HAP-1 (cell line): ENCODE results near the gene MAGOH.
A peak's percentile ranks its signal among the peaks of the same experiment; 100 is the strongest.
"Not testable (repeated sequence)": the region's sequence is repeated elsewhere in the genome, so short reads cannot be mapped to it uniquely, and the experiment has no call there.

Experiments
- DNase-seq, 2 experiments: peaks; one replicate each; pipeline ENCODE4 v3.0.0-alpha.2; 2016 to 2020; ENCODE audit warnings: low spot score in 2 of 2
- H3K27me3 ChIP-seq: fragments of 250-450 bp; sonication (Bioruptor Pico); 2 replicates; pipeline ENCODE4 v1.5.1; 2020; ENCODE audit warnings: low read depth, mild to moderate bottlenecking, moderate library complexity
- H3K36me3 ChIP-seq: fragments of 250-450 bp; sonication (Bioruptor Pico); replicated peaks from 2 replicates; pipeline ENCODE4 v1.5.1; 2020; ENCODE audit warnings: mild to moderate bottlenecking
- H3K4me1 ChIP-seq: fragments of 250-450 bp; sonication (Bioruptor Pico); 2 replicates; pipeline ENCODE4 v1.5.1; 2020; ENCODE audit warnings: mild to moderate bottlenecking
- H3K4me3 ChIP-seq: fragments of 250-450 bp; sonication (Bioruptor Pico); 2 replicates; pipeline ENCODE4 v1.5.1; 2020; ENCODE audit warnings: mild to moderate bottlenecking, moderate library complexity
- H3K9me3 ChIP-seq: fragments of 250-450 bp; sonication (Bioruptor Pico); 2 replicates; pipeline ENCODE4 v1.5.1; 2020; ENCODE audit warnings: mild to moderate bottlenecking, moderate library complexity
- in situ Hi-C: fragments of 300-500 bp; cut with MboI; formaldehyde crosslinking; loops from 3 replicates; pipeline ENCODE4 v1.14.3; 2020; ENCODE audit warnings: low sequenced_read_pairs, inconsistent platforms, mixed read lengths

MAGOH gene

DNA sequence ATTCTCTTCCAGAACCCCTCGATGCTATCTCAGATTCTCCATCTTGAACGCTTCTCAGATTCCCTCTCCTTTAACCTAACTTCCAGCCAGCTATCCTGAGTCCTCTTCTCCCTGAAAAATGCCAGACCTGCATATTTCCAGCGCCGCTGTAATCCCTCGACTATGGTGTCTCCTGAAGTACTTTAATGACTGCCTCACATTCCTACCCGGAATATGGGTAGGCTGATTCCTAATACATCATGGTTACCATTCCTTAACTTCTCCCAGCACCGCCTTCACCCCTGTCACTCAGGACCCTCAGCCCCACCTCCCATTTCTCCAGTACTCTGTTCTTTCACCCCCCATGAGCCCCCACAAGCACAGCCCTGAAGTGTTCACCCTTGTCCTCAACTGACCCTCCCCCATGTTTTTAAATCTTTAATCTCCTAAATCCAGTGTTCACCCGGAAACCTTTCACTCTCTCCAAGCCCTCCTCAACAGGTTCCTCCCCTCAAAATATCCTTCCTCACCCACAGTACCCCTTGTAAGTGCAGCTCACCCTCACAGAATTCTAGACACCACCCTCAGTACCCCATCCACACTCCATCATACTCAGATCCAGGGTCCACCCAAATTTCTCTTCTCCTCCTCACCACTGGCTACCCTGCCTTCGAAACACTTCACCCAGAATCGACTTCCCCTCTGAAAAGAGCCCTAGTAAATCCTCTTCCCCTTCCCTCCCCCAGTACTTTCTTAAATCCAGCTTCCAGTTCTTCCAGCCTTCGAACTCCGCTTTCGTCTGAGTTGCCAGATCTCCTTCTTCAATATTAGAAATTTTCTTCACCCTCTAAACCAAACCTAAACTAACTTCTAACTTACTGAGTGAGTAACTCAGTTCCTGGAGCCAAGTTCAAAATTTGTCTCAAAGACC, 40.8 kb downstream of the MAGOH start:
- no peaks in the 10 kb centered on the region for H3K27me3 ChIP-seq
- in situ Hi-C loops: loop anchor here (25.0 kb wide), 1 partner anchor 285 kb away; the partner anchor contains the start of gene ECHDC2
- no peaks in the 10 kb centered on the region for H3K9me3 ChIP-seq
- H3K4me1 ChIP-seq: peaks cover 8% of the 10 kb centered on the region
- DNase-seq: peak; percentile 9 to 20
- peaks cover 22% of the 10 kb centered on the region for H3K36me3 ChIP-seq
- peak overlapping the region; percentile 61 for H3K4me3 ChIP-seq

- H3K9me3 ChIP-seq: no peaks in the 10 kb centered on the region
- H3K36me3 ChIP-seq: peaks cover 14% of the 10 kb centered on the region
- in situ Hi-C loops: loop anchor here (25.0 kb wide), 1 partner anchor 284 kb away; the partner anchor contains the start of gene ECHDC2
- DNase-seq: peak; percentile 88 to 96
- no peaks in the 10 kb centered on the region for H3K27me3 ChIP-seq
- H3K4me1 ChIP-seq: peaks cover 8% of the 10 kb centered on the region
- H3K4me3 ChIP-seq: peak within 1 kb of the TSS; percentile 61
Observed at GRCh38 chr1:53196485-53197290, 41.6 kb downstream of the MAGOH start, which contains the start of gene CPT2. Gene CPT2, plus strand, starts transcription at chr1:53196824. Its CDS starts 120 bp downstream, at chr1:53196944.

- peaks cover 10% of the 10 kb centered on the region for H3K36me3 ChIP-seq
- in situ Hi-C loops: loop anchor here (25.0 kb wide), 1 partner anchor 284 kb away; the partner anchor contains the start of gene ECHDC2
- no peaks in the 10 kb centered on the region for H3K9me3 ChIP-seq
- DNase-seq: no peak
- H3K27me3 ChIP-seq: no peaks in the 10 kb centered on the region
- peaks cover 8% of the 10 kb centered on the region for H3K4me1 ChIP-seq
- H3K4me3 ChIP-seq: peak overlapping the region; percentile 61
Observed at GRCh38 chr1:53196017-53196484, 42.3 kb downstream of the MAGOH start.

DNA sequence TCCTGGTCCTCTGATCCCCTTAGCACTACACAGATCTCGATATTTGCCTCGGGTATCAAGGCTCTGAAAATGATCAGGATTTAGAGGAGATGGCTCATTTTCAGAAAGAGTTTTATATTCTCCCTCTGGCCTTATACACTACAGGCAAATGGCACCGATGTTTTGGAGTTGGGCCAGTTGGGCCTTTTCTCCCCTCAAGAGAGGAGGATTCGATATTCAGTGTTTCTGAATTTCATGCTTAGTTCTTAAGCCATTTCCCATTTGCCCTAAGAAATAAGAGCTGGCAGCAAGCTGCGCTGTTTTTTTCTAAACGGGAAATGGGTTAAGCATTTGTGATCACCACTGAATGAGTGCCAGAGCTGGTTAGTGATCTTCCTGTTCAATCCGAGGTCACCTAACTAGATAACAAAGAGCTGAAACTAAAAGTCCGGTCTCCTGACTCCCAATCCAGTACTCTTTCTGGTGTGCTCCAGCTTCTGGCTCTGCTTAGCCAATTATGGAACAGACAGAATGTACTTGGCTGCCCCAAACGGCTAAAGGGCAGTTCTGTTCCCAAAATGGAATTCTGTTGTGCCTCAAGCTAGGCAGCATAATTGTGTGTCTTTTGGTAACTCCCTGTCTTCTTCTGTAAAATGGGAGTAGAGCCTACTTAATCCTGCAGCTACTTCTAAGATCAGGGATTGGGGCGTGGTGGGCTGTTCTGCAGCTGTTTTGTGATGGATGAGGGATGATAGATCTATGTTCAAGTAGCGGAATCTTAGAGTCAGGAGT, 42.9 kb downstream of the MAGOH start:
- Histone ChIP-seq H3K27me3 (no peaks in the 10 kb centered on the region), H3K9me3 (no peaks in the 10 kb centered on the region), H3K4me1 (peaks cover 8% of the 10 kb centered on the region), H3K4me3 (no peak overlapping the region), H3K36me3 (peaks cover 10% of the 10 kb centered on the region)
- in situ Hi-C loops: loop anchor here (25.0 kb wide), 1 partner anchor 283 kb away; the partner anchor contains the start of gene ECHDC2
- no peak for DNase-seq

DNA sequence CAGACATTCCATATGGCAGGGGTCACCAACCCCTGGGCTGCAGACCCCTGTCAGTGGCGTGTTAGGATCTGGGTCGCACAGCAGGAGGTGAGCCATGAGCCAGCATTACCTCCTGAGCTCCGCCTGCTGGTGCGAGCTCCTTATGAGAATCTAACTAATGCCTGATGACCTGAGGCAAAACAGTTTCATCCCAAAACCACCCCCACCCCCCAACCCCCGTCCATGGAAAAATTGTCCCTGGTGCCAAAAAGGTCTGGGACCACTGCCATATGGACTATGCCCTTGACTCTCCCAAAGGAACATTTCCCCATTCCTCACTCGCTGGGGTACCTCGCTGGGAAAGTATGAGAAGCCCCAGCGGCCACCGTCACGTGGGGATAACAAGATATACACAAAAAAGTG, 48.1 kb downstream of the MAGOH start:
- H3K4me3 ChIP-seq: no peak overlapping the region
- DNase-seq: no peak
- no peaks in the 10 kb centered on the region for H3K9me3 ChIP-seq
- no peaks in the 10 kb centered on the region; the same call in none of the 2 replicates for H3K27me3 ChIP-seq
- in situ Hi-C loops: loop anchor here (25.0 kb wide), 1 partner anchor 278 kb away; the partner anchor contains the start of gene ECHDC2
- no peaks in the 10 kb centered on the region for H3K36me3 ChIP-seq
- H3K4me1 ChIP-seq: no peaks in the 10 kb centered on the region

DNA sequence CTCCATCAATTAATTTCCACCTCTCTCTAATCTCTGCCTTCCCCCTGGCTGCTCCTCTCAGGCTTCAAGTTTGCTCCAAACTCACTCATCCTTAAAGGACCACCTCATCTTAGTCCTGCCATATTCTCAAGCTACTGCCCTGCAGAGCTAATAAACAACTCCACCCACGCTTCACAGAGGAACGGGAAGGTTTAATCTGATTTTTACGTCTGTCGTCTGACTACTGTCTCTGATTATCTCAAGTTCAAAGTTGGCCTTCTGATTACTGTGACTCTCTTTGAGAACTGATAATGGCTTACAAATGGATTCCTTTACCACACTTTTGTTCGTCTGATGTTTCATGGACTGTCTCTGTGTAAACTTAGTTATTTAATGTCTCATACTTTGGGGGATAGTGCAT, 49.3 kb downstream of the MAGOH start:
- no peak overlapping the region for H3K4me3 ChIP-seq
- no peaks in the 10 kb centered on the region for H3K36me3 ChIP-seq
- in situ Hi-C loops: loop anchor here (10.0 to 25.0 kb wide), 2 partner anchors 277 to 484 kb away; partner anchors contain the start of gene ECHDC2
- H3K4me1 ChIP-seq: no peaks in the 10 kb centered on the region
- DNase-seq: no peak
- no peaks in the 10 kb centered on the region; the same call in none of the 2 replicates for H3K27me3 ChIP-seq
- H3K9me3 ChIP-seq: no peaks in the 10 kb centered on the region

GRCh38 chr1:53188099-53188498, 50.2 kb downstream of the MAGOH start:
- in situ Hi-C loops: loop anchor here (10.0 to 25.0 kb wide), 2 partner anchors 276 to 483 kb away; partner anchors contain the start of gene ECHDC2
- Histone ChIP-seq H3K9me3 (no peaks in the 10 kb centered on the region), H3K27me3 (no peaks in the 10 kb centered on the region; the same call in none of the 2 replicates), H3K36me3 (no peaks in the 10 kb centered on the region), H3K4me1 (no peaks in the 10 kb centered on the region), H3K4me3 (no peak overlapping the region)
- no peak for DNase-seq

DNA sequence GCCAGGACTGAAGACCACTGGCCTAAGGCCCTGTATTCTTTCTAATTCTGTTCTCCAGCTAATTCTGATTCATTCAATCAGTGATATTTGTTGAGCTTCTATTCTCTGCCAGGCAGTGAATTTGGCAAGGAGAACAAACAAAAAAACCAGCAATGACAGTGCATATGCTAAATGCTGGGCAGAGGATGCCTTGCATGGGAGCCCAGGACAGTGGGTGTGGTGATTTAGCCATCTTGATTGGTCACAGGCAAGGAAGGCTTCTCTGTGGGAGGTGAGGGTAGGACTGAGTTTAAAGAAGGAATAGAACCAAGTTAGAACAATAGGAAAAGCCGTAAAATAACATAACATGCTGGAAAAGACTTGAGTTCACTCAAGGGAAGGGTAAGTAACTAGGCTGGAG, 50.9 kb downstream of the MAGOH start:
- no peak for DNase-seq
- Histone ChIP-seq H3K27me3 (no peaks in the 10 kb centered on the region; the same call in none of the 2 replicates), H3K9me3 (no peaks in the 10 kb centered on the region), H3K36me3 (no peaks in the 10 kb centered on the region), H3K4me1 (no peaks in the 10 kb centered on the region), H3K4me3 (no peak overlapping the region)
- in situ Hi-C loops: loop anchor here (10.0 to 25.0 kb wide), 2 partner anchors 275 to 483 kb away; partner anchors contain the start of gene ECHDC2

GRCh38 chr1:53186533-53186932, 51.8 kb downstream of the MAGOH start:
- H3K27me3 ChIP-seq: no peaks in the 10 kb centered on the region; the same call in none of the 2 replicates
- in situ Hi-C loops: loop anchor here (10.0 to 25.0 kb wide), 2 partner anchors 274 to 482 kb away; partner anchors contain the start of gene ECHDC2
- no peaks in the 10 kb centered on the region for H3K4me1 ChIP-seq
- DNase-seq: no peak
- H3K9me3 ChIP-seq: no peaks in the 10 kb centered on the region
- H3K36me3 ChIP-seq: no peaks in the 10 kb centered on the region
- H3K4me3 ChIP-seq: no peak overlapping the region

- not testable (repeated sequence) for H3K9me3 ChIP-seq, H3K27me3 ChIP-seq, H3K36me3 ChIP-seq, H3K4me3 ChIP-seq, H3K4me1 ChIP-seq, DNase-seq
- in situ Hi-C loops: loop anchor here (10.0 to 25.0 kb wide), 2 partner anchors 274 to 481 kb away; partner anchors contain the start of gene ECHDC2
Observed at GRCh38 chr1:53185955-53186297, 52.4 kb downstream of the MAGOH start.

GRCh38 chr1:53183095-53183990, 55.0 kb downstream of the MAGOH start:
- Histone ChIP-seq H3K9me3 (no peaks in the 10 kb centered on the region), H3K27me3 (no peaks in the 10 kb centered on the region; the same call in 1 of the 2 replicates), H3K4me3 (no peak overlapping the region), H3K4me1 (no peaks in the 10 kb centered on the region), H3K36me3 (no peaks in the 10 kb centered on the region)
- in situ Hi-C loops: loop anchor here (10.0 to 25.0 kb wide), 2 partner anchors 271 to 479 kb away; partner anchors contain the start of gene ECHDC2
- DNase-seq: no peak

- Histone ChIP-seq H3K4me3 (no peak overlapping the region), H3K27me3 (no peaks in the 10 kb centered on the region; the same call in 1 of the 2 replicates), H3K4me1 (no peaks in the 10 kb centered on the region), H3K9me3 (no peaks in the 10 kb centered on the region), H3K36me3 (no peaks in the 10 kb centered on the region)
- DNase-seq: no peak
- in situ Hi-C loops: loop anchor here (10.0 to 25.0 kb wide), 2 partner anchors 270 to 478 kb away; partner anchors contain the start of gene ECHDC2
Observed at GRCh38 chr1:53182716-53183094, 55.6 kb downstream of the MAGOH start.
